NOMO-1 treated with dmso at 0.1 percent for 144 hours (cell line): Measurements from ENCODE around the gene LCE2B.

Experiments
- DNase-seq: peaks from one replicate; lab custom pipeline; 2025; ENCODE audit not compliant: unreplicated experiment; lab: John Stamatoyannopoulos, UW

The LCE2B gene

DNA sequence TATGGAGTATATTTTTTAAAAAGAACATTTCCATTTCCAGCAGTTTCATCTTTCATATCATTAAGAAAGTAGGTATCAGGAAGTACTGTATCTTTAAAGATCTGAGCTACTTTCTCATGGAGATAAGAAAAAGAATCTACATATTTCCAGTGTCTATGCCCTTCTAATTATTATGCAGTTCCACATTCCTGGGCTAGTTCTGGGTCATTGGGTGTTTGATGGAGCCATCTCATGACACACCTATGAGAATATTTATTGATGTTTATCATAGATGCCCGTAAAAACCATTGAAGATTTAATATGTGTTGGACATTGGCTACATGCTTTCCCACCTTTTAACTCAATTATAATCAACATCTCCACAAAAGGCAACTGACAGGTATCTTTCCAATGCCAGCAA lies 43.1 kb downstream of the LCE2B start:
- DNase-seq: no peak

DNA sequence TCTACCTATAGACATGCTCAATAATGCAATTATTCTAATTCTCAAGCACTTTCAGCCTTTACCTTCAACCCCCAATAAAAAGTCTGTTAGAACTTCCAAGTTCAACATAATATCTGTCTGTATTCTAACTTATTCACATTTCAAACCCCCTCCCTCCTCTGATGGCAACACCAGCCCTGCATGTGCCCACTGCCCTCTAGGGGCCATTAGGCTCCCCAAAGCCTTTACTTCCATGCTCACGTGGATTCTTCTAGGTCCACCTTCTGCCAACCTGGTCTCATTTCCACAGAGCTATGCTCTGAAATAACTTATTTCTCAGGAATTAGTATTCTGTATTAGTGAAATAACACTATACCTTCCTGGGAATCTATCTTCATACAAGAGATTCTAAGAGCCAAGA lies 49.7 kb downstream of the LCE2B start:
- DNase-seq: no peak
